IgD-negative memory B cell (primary cell): ENCODE data around the gene LBP. TPM values are rescaled to one million over a fixed set of nuclear protein-coding genes. Genes with fewer than 3 reads are reported as not detected.
A peak's percentile ranks its signal among the peaks of the same experiment; 100 is the strongest.
"Not testable (repeated sequence)": the region's sequence is repeated elsewhere in the genome, so short reads cannot be mapped to it uniquely, and the experiment has no call there.

Experiments
- H3K27ac Mint-ChIP-seq, 3 donors: one replicate each; pipeline ENCODE4 v1.8.0; 2020 to 2022; ENCODE audit warnings: mild to moderate bottlenecking in 3 of 3, mixed read lengths in 3 of 3, moderate library complexity in 1 of 3
- H3K27me3 Mint-ChIP-seq: one replicate; pipeline ENCODE4 v1.8.0; 2021; ENCODE audit warnings: mixed read lengths
- H3K36me3 Mint-ChIP-seq: one replicate; pipeline ENCODE4 v1.8.0; 2020; ENCODE audit warnings: mild to moderate bottlenecking, mixed read lengths
- H3K4me1 Mint-ChIP-seq, 3 donors: one replicate each; pipeline ENCODE4 v1.8.0; 2020 to 2022; ENCODE audit warnings: mixed read lengths in 3 of 3, mild to moderate bottlenecking in 1 of 3
- H3K4me3 Mint-ChIP-seq, 4 donors: one replicate each; pipeline ENCODE4 v1.8.0; 2020 to 2022; ENCODE audit warnings: mild to moderate bottlenecking in 4 of 4, mixed read lengths in 4 of 4, moderate library complexity in 3 of 4
- H3K9me3 Mint-ChIP-seq, 3 donors: one replicate each; pipeline ENCODE4 v1.8.0; 2020 to 2021; ENCODE audit warnings: mixed read lengths in 3 of 3, mild to moderate bottlenecking in 1 of 3
- polyA plus RNA-seq: library from polyadenylated mRNA; unstranded; fragments of 300-500 nt; fragmentation: Illumina TruSeq; gene quantifications from one replicate; pipeline ENCODE4 v1.2.3, GENCODE V29; 2021

LBP gene
- polyA plus RNA-seq, 1 donor from 2014 or later, result not detected

- H3K4me1 Mint-ChIP-seq, result no peaks in the 10 kb centered on the region
- H3K27me3 Mint-ChIP-seq, result peaks cover 14% of the 10 kb centered on the region
- H3K27ac Mint-ChIP-seq, result no peak overlapping the region
- H3K9me3 Mint-ChIP-seq, result peaks cover 4 to 18% (median 6%) of the 10 kb centered on the region in 3 donors
- no peak overlapping the region for H3K4me3 Mint-ChIP-seq
- H3K36me3 Mint-ChIP-seq, result peaks cover 5% of the 10 kb centered on the region
Observed at GRCh38 chr20:38386004-38386403, 39.7 kb downstream of the LBP start.

GRCh38 chr20:38386851-38387250 lies 40.6 kb downstream of the LBP start:
- no peak overlapping the region for H3K4me3 Mint-ChIP-seq
- no peak overlapping the region for H3K27ac Mint-ChIP-seq

GRCh38 chr20:38387953-38388352 lies 41.7 kb downstream of the LBP start:
- Mint-ChIP-seq H3K27ac (no peak overlapping the region), H3K36me3 (peaks cover 5% of the 10 kb centered on the region), H3K4me1 (no peaks in the 10 kb centered on the region), H3K27me3 (peaks cover 9% of the 10 kb centered on the region), H3K9me3 (peaks cover 4 to 18% (median 6%) of the 10 kb centered on the region in 3 donors), H3K4me3 (no peak overlapping the region)

More at GRCh38 chr20:38386851-38387250, 40.6 kb downstream of the LBP start:
- Mint-ChIP-seq H3K36me3 (peaks cover 5% of the 10 kb centered on the region), H3K27me3 (peaks cover 13% of the 10 kb centered on the region), H3K4me1 (no peaks in the 10 kb centered on the region), H3K9me3 (peaks cover 4 to 18% (median 6%) of the 10 kb centered on the region in 3 donors)

DNA sequence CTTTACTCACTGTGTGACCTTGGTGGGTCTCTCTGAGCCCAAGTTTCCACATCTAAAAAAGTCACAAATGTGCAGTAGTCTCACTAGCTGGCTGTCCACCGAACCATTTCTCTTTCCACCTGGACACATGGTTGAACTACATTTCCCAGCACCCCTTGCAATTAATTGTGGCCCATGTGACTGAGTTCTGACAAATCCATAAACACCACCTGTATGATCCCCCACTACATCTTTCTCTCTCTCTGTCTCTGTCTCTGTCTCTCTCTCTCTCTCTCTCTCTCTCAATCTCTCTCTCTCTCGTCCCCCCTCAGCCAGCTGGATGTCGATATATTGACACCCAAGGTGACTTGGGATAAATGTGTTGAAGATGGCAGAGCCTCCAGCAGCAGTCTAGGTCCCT lies 46.1 kb downstream of the LBP start:
- peaks cover 2% of the 10 kb centered on the region for H3K27me3 Mint-ChIP-seq
- H3K27ac Mint-ChIP-seq, result no peak overlapping the region
- H3K36me3 Mint-ChIP-seq, result no peaks in the 10 kb centered on the region
- no peak overlapping the region for H3K4me3 Mint-ChIP-seq
- peaks cover 4 to 18% (median 6%) of the 10 kb centered on the region in 3 donors for H3K9me3 Mint-ChIP-seq
- H3K4me1 Mint-ChIP-seq, result no peaks in the 10 kb centered on the region

- no peak overlapping the region for H3K4me3 Mint-ChIP-seq
- H3K27ac Mint-ChIP-seq, result no peak overlapping the region
- H3K36me3 Mint-ChIP-seq, result no peaks in the 10 kb centered on the region
- peaks cover 4 to 18% (median 6%) of the 10 kb centered on the region in 3 donors for H3K9me3 Mint-ChIP-seq
- peaks cover 2% of the 10 kb centered on the region for H3K27me3 Mint-ChIP-seq
- no peaks in the 10 kb centered on the region for H3K4me1 Mint-ChIP-seq
Observed at GRCh38 chr20:38393259-38393658, 47.0 kb downstream of the LBP start.

DNA sequence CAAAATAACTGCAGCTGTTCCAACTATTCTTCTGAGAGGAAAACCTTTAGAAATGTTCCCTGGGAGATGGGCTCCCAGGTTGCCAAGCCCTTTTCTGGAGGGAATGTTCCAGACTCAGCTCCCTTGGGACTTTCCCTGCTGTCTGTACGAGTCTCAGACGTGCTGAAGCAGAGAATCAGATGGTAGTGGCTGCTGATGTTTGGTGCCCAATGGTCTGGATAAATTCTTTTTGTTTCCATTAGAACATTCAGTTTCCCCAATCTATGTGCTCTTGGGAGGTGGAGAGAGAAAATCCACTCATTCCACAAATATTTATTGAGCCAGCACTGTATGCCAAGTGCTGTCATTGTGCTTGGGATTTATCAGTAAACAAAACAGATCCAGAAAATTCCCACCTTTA lies 48.9 kb downstream of the LBP start:
- Mint-ChIP-seq H3K36me3 (no peaks in the 10 kb centered on the region), H3K27me3 (peaks cover 2% of the 10 kb centered on the region), H3K4me1 (no peaks in the 10 kb centered on the region), H3K9me3 (peaks cover 4 to 7% (median 4%) of the 10 kb centered on the region in 3 donors), H3K27ac (no peak overlapping the region), H3K4me3 (no peak overlapping the region)

DNA sequence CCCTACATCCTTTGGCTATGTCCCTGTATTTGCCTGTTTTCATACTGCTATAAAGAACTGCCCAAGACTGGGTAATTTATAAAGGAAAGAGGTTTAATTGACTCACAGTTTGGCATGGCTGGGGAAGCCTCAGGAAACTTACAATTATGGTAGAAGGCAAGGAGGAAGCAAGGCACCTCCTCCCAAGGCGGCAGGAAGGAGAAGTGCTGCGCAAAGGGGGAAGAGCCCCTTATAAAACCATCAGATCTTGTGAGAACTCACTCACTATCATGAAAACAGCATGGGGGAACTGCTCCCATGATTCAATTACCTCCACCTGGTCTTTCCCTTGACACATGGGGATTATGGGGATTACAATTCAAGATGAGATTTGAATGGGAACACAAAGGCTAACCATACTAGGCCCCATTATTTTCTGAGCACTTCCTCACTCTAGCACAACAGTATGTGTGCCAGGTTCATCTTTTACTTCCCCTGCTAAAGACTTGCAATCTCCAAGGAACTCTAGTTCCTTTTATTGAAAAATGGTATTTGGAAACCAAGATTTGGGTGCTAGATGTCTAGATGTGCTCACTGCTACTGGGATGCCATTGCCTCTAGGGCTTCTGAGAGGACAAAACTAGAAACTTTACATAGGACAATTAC lies 49.6 kb downstream of the LBP start:
- H3K4me1 Mint-ChIP-seq, H3K27ac Mint-ChIP-seq, H3K9me3 Mint-ChIP-seq: not testable (repeated sequence)

GRCh38 chr20:38402089-38402488 lies 55.8 kb downstream of the LBP start:
- Mint-ChIP-seq H3K27ac (no peak overlapping the region), H3K9me3 (peaks cover 0 to 3% (median 0%) of the 10 kb centered on the region in 3 donors), H3K27me3 (peaks cover 2% of the 10 kb centered on the region), H3K4me3 (peak overlapping the region in 1 of 4 donors; percentile 76), H3K36me3 (peaks cover 2% of the 10 kb centered on the region), H3K4me1 (peaks cover 0 to 2% (median 0%) of the 10 kb centered on the region in 3 donors)

More for the DNA sequence above, 49.6 kb downstream of the LBP start:
- H3K27me3 Mint-ChIP-seq, H3K36me3 Mint-ChIP-seq, H3K4me3 Mint-ChIP-seq: not testable (repeated sequence)

DNA sequence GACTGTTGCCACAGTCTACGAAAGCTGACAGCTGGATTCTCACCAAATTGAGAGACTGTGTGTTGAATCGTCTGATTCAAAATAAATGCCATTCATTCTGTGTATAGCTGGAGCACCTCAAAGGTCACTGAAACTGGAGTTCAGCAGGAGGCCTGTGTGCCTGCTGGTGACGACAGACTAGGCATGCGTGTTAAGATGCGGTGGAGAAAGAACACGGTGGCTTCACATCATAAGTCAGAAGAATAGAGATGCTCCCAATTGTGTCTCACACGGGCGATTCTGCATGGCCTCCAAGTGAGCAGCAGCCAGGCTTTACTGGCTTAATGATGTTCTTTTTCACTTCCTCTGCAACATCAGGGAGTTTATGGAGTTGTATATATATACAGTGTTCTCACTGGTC lies 56.5 kb downstream of the LBP start:
- peaks cover 0 to 2% (median 0%) of the 10 kb centered on the region in 3 donors for H3K4me1 Mint-ChIP-seq
- H3K9me3 Mint-ChIP-seq, result peaks cover 0 to 3% (median 0%) of the 10 kb centered on the region in 3 donors
- peaks cover 2% of the 10 kb centered on the region for H3K27me3 Mint-ChIP-seq

DNA sequence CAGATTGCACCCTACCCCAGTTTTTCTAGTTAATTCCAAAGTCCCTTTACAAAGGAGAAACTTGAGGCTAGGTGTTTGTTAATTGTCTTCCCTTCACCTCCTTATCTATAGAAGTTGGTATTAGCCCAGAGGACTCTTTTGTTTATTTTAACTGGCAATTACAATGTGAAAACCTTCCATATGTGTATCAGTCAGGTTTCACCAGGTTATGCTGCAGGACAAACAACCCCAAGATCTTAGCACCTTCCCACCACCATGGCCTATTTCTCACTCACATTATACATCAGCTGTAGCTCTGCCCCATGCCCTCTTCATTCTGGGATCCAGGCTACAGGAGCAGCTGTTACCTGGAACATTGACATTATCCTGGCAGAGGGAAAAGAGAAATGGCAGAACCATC lies 57.7 kb downstream of the LBP start:
- Mint-ChIP-seq H3K27me3 (peaks cover 2% of the 10 kb centered on the region), H3K9me3 (peaks cover 0 to 3% (median 0%) of the 10 kb centered on the region in 3 donors), H3K36me3 (peaks cover 3% of the 10 kb centered on the region), H3K4me1 (peaks cover 0 to 2% (median 0%) of the 10 kb centered on the region in 3 donors), H3K4me3 (no peak overlapping the region), H3K27ac (no peak overlapping the region)

More for the DNA sequence above, 56.5 kb downstream of the LBP start:
- peak overlapping the region in 1 of 4 donors; percentile 23 for H3K4me3 Mint-ChIP-seq
- H3K27ac Mint-ChIP-seq, result no peak overlapping the region
- peaks cover 2% of the 10 kb centered on the region for H3K36me3 Mint-ChIP-seq

- Mint-ChIP-seq H3K4me3 (peak overlapping the region in 2 of 4 donors; percentile 33 to 49), H3K9me3 (peaks cover 0 to 3% (median 0%) of the 10 kb centered on the region in 3 donors), H3K27me3 (peaks cover 2% of the 10 kb centered on the region), H3K36me3 (peaks cover 3% of the 10 kb centered on the region), H3K4me1 (peaks cover 0 to 2% (median 0%) of the 10 kb centered on the region in 3 donors), H3K27ac (peak overlapping the region in 1 of 3 donors; percentile 47)
Observed at GRCh38 chr20:38405132-38405531, 58.9 kb downstream of the LBP start.

DNA sequence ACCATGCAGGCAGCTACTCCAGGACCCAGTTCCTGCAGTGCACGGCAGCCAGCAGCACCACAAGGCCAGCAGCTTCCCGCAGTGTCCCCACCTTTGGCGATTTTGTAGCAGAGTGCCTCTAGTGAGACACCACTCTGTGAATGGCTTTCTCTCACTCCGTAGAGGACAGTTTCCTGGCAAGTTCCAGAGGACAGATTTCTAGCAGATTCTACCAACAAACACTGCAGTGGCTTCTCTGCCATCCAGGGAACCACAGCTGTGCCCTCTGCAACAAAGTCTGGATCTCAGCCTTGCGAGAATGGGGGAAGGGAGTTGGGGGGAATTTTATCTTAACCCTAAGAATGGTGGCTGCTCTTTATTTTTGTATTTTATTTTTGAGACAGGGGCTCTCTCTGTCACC lies 60.2 kb downstream of the LBP start:
- Mint-ChIP-seq H3K27ac (no peak overlapping the region), H3K4me1 (peaks cover 0 to 2% (median 0%) of the 10 kb centered on the region in 3 donors), H3K36me3 (peaks cover 6% of the 10 kb centered on the region), H3K4me3 (no peak overlapping the region), H3K27me3 (peaks cover 2% of the 10 kb centered on the region), H3K9me3 (peaks cover 0 to 3% (median 0%) of the 10 kb centered on the region in 3 donors)

GRCh38 chr20:38407321-38407720 lies 61.0 kb downstream of the LBP start:
- H3K27me3 Mint-ChIP-seq, result peaks cover 2% of the 10 kb centered on the region

GRCh38 chr20:38407822-38408221 lies 61.5 kb downstream of the LBP start:
- not testable (repeated sequence) for H3K4me1 Mint-ChIP-seq, H3K27ac Mint-ChIP-seq, H3K4me3 Mint-ChIP-seq, H3K9me3 Mint-ChIP-seq, H3K27me3 Mint-ChIP-seq
- peaks cover 12% of the 10 kb centered on the region for H3K36me3 Mint-ChIP-seq

More at GRCh38 chr20:38407321-38407720, 61.0 kb downstream of the LBP start:
- H3K27ac Mint-ChIP-seq, result no peak overlapping the region
- H3K4me1 Mint-ChIP-seq, result peaks cover 0 to 2% (median 0%) of the 10 kb centered on the region in 3 donors
- no peak overlapping the region for H3K4me3 Mint-ChIP-seq
- peaks cover 8% of the 10 kb centered on the region for H3K36me3 Mint-ChIP-seq
- peaks cover 0 to 3% (median 0%) of the 10 kb centered on the region in 3 donors for H3K9me3 Mint-ChIP-seq

GRCh38 chr20:38412877-38413577 lies 66.7 kb downstream of the LBP start:
- Mint-ChIP-seq H3K4me3 (no peak overlapping the region), H3K27ac (peak overlapping the region in 1 of 3 donors; percentile 31), H3K9me3 (peaks cover 0 to 4% (median 2%) of the 10 kb centered on the region in 3 donors), H3K27me3 (no peaks in the 10 kb centered on the region), H3K36me3 (peaks cover 23% of the 10 kb centered on the region), H3K4me1 (peaks cover 0 to 1% (median 0%) of the 10 kb centered on the region in 3 donors)
